GM18505 (cell line): ENCODE data around the gene LEKR1.

Experiments used
- ATAC-seq: cut with Tn5 transposase; IDR thresholded peaks from one replicate; pipeline ENCODE4 v1.9.1; 2021; ENCODE audit not compliant: unreplicated experiment
- POLR2A ChIP-seq: IDR thresholded peaks from 4 replicates; pipeline ENCODE4 v1.6.1; 2011; ENCODE audit warnings: borderline replicate concordance; ENCODE audit not compliant: insufficient read depth, insufficient read length; ENCODE audit errors: extremely low read depth

The LEKR1 gene

DNA sequence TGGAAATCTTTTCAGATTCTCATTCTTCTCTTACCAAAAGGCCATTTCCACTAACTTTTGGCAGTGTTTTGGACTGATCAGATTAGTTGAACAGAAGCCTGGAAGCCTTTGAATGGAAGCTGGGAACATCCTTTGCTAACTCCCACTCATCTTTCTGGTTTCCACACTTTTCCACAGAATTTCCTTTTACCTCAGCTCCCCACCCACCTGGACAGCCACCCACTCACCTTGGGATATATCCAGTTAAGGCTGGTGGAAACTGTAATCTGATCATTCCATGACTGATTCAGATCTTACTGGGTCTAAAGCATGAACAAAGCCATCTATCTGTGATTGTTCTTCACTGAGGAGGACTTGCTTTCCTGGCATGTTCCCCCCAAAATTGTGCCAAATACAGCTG lies 214.3 kb downstream of the LEKR1 start:
- no peak for TF ChIP-seq POLR2A
- ATAC-seq = no peak

DNA sequence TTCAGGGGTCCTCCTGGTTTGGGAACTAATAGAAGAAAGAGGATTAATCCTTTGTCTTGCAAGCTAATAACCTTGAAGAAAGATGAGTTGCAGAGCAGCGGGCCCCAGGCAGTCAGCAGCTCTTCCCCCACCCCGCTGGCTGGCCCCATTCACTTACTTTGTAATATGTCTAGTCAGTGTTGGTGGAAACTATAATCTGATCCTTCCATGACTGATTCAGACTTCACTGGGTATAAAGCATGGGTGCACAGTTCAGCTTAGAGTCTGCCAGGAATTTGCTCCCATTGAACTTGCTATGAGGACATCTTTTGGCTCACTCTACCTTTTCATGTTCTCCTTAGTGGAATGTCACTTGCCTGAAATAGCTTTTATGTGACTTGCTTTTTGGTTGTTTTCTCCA lies 216.1 kb downstream of the LEKR1 start:
- no peak for ATAC-seq
- TF ChIP-seq POLR2A = no peak

DNA sequence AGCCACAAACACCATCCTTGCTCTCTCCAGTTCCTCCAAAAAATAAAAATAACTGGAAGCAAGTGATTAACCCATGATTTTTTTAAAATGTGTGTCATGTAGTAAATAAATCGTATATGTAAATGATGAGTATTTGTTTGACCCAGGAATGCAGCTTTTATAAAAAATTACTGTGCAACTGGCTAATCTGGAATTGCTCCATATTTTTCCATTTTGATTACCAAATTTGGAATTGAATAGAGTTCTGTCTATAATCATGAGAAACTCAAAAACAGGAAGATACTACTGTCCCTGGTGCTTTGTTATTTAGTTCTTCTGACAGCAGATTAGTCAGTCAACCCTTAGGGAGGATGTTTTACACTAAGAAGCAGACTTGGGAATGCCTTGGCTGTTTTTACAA lies 217.6 kb downstream of the LEKR1 start:
- no peak for ATAC-seq
- TF ChIP-seq POLR2A = no peak

DNA sequence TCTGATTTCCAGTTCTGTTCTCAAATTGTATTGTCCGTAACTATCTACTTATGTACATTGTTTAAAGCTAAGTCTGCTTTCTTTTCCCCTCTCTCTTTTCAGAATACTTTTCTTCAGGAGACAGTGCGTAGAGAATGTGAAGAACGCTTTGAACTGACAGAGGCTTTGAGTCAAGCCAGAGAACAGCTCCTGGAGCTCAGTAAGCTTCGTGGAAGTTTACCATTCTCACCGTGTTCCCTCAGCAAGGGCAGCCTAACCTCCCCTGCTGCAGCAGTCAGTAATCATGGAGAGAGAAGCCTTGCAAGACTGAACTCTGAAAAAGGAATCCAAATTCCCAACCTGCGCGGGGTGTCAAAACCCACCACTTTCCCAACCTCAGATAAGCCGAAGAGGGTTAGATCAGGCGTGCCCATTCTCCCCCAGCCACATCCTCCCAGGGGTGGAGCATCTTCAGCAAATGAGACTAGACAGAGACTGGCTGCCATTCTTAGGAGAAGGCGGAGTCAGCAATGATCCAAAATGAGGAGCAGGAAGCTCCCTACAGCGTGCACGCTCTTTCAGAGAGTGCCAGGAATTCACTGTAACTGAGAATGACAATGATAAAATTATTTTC lies 219.2 kb downstream of the LEKR1 start:
- no peak for ATAC-seq
- TF ChIP-seq POLR2A = no peak

DNA sequence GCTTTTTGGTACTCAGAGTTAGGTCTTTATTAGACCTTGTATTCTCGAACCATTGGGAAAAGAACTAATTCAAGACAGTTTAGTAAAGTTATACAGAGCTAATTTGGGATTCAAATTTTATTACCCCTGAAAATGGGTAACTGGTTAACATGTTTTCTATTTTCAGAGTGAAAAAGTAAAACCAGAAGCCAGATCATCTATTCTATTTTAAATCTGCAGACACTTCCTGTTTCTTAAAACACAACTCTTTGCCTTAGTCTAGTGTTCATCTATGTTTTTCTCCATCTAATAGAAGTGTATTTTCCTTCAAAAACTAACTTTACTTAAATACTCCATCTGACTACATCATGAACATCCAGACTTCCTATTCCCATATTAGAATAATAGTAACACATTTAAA lies 220.4 kb downstream of the LEKR1 start:
- ATAC-seq = peak; percentile 52
- TF ChIP-seq POLR2A = no peak

DNA sequence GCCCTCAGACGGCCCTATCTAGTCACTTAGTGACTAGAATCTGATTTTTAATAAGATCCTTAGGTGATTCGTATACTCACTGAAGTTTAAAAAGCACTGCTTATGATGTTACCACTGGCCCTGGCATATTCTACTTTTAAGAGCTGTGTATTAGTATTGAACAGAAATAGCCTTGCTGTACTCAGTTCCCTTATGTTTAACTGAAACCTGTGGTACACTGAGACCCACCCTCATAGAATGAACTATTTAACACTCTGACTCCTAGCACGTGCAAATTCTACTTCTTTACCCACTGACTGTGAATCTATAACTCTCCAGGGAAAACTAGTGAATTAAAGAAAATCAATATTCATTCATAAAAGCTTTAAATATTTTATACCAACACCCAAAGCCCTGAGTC lies 224.9 kb downstream of the LEKR1 start:
- no peak for TF ChIP-seq POLR2A
- ATAC-seq = no peak

DNA sequence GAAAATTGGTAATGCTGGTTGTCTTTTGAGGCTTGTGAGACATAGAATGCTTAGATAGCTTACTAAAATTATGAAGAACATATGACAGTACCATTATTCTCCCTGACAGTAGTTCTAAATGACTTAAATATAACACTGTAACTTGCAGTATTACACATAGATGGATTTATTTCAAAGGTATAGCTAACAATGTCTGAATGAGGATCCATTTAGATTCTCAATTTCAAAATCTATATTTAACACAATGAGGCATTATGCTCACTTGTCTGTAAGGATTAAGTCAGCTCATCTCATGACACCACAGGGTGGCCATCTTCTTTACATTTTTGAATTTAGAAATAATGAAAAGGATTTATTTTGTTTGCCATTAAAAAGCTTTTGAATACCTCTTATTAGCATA lies 225.4 kb downstream of the LEKR1 start:
- no peak for TF ChIP-seq POLR2A
- ATAC-seq = no peak

DNA sequence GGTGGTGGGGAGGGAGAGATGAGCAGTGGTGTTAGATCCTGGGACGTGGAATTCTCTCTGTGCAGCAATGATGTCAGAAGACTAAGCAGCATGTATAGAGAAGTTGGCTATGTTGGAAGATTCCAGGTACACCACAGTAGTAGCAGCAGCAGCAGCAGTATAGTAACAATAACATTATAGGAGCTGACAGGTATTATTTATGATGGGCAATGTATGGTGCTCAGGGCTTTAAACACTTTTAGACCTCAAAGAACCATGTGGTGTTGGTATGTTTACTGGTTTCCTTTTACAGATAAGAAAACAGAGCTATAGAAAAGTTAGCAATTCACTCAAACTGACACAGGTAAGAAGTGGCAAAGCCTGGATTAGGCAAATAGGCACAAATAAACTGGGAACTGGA lies 229.9 kb downstream of the LEKR1 start:
- TF ChIP-seq POLR2A = no peak
- no peak for ATAC-seq

DNA sequence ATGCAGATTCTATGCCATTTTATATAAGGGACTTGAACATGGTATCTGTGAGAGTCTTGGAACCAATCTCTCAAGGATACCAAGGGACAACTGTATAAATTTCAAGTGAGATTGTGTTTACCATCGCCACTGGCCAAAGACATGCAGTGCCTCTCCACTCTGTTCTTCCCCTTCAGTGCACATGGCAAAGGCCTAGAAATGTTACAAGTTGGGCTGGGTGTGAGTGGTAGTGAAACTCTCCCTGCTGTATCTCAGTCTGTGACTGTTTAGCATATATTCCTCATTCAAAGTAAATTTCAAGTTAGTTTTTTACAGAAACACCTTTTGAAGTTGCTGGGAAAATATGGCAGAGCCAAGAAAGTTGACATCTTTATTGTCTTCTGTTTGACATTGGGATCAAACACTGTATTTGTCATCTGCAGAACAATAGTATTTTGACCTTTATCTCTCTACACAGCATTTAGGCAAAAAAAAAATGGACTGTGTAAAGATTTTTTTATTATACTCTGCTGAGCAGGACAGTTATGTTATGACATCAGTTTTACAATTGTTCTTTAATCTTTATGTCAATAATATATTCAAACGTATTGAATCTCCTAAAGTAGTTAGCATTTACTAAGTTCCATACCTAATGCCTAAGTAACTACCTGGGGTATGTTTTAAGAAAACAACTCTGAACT lies 232.4 kb downstream of the LEKR1 start:
- no peak for TF ChIP-seq POLR2A
- ATAC-seq = peak; percentile 47

DNA sequence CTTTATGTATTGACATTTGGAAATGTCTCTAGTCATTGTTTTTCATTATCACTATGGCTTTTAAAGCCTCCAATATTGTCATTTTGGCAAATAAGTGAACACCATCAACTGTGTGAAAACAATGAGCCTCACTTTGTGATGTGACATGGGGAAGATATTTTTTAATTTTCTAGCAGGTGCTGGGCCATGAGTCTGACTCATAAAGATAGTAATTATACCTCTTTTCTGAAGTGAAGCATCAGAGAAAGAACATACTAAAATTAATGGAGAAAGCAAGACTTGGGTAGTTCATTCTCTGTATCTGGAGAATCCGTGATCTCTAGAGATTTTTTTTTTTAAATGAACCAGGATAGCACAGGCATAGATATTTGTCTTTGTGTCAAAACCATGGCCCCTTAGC lies 233.0 kb downstream of the LEKR1 start:
- ATAC-seq = peak; percentile 59
- no peak for TF ChIP-seq POLR2A

DNA sequence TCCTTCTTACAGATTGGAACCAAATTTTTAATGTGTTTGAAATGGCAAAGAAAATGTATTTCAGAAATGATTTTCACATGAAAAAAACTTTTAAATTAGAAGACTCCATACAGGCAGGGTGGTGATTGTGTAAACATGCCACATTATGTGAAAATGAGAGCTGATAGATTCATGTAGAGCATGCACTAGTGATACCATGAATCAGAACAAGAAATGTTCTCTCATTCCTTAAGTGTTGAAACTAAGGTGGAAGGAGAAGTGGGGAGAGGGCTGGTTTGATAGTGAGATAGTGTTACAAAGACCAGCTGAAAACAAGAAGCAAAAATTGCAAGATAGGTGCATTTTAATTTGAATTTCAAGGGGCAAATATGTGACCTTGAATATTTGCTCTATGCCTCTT lies 233.5 kb downstream of the LEKR1 start:
- no peak for TF ChIP-seq POLR2A
- ATAC-seq = peak; percentile 74

DNA sequence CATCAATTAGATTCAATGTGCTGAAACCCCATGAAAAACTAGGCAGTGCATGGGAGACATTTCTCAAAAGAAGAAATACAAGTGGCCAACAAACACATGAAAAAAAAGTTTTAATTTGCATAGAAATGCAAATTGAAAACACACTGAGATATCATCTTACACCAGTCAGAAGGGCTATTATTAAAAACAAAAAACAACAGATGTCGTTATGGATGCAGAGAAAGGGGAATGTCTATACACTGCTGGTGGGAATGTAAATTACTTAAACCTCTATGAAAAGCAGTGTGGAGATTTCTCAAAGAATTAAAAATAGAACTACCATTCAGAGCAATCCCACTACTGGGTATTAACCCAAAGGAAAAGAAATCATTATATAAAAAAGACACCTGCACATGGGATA lies 235.1 kb downstream of the LEKR1 start:
- TF ChIP-seq POLR2A = no peak
- ATAC-seq = no peak

DNA sequence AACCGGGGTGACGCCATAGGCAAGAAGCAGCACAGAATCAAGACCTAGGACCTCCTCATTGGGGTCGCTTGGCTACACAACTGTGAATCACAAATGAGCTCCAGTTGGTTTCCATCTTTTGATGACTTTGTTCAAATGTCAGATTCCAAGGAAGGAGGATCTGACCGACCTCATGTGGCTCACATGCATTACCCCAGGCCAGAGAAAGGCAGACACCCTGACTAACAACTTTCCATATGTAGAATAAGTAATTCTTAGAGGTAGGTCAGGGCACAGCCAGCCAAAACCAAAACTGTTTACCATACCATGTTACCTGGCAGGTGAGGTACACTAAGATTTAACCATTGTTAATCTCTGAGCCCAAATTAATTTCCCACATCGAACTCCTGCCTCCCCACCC lies 237.3 kb downstream of the LEKR1 start:
- TF ChIP-seq POLR2A = no peak

DNA sequence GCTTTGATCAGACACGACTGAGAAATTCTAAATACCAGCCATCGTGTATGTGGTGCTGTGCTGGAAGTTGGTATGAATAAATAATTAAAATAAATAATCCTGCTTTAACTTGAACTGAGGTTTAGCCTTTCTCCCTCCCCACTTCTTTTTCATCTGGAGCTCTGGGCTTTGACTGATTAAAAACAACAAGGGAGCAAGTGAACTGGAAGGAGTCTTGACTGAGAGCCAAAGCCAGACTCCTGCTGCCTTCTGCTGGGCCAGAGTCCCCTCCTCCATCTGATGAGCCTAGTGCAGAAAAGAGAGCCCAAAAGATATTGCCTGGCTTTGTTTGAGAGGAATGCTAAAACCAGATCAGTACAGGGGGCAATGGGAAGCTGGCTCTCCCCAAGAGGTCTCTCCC lies 237.8 kb downstream of the LEKR1 start:
- ATAC-seq = peak; percentile 3
- TF ChIP-seq POLR2A = no peak

More for the DNA sequence above, 237.3 kb downstream of the LEKR1 start:
- ATAC-seq = no peak
